HepG2 (cell line): ENCODE data around the gene ESPN. TPM values are rescaled to one million over a fixed set of nuclear protein-coding genes. Genes with fewer than 3 reads are reported as not detected.
"Not testable (repeated sequence)": the region's sequence is repeated elsewhere in the genome, so short reads cannot be mapped to it uniquely, and the experiment has no call there.

Experiments
- ATAC-seq: fragments of 200-7000 bp; cut with Tn5 transposase; 3 replicates; pipeline ENCODE4 v1.9.1; 2020; ENCODE audit warnings: mild to moderate bottlenecking, moderate library complexity
- BruUV-seq: library from RNA; stranded (reverse); fragments of 400-500 nt; replicated peaks from 2 replicates; lab custom pipeline; 2021; lab: Mats Ljungman, UMichigan
- CTCF ChIA-PET: fragments of 300-600 bp; formaldehyde crosslinking; extraction: SDS; loops from one replicate; lab custom pipeline; 2021; ENCODE audit warnings: low total read pairs, inconsistent platforms, low intra/inter-chr PET ratio; lab: Yijun Ruan, JAX
- POLR2A ChIA-PET: fragments of 350-600 bp; sonication (Branson Sonifier 250); formaldehyde crosslinking; loops from one replicate; lab custom pipeline; 2020; ENCODE audit warnings: antibody characterized with exemption, inconsistent platforms; lab: Yijun Ruan, JAX
- DNase-seq: peaks from one replicate; pipeline ENCODE4 v3.0.0-alpha.2; 2015; ENCODE audit warnings: low spot score
- FAIRE-seq: peaks from 3 replicates; lab custom pipeline; 2011; peaks lifted over from hg19 to GRCh38; lab: Jason Lieb, UNC
- H2AFZ ChIP-seq: one replicate; pipeline ENCODE4 v1.6.1; 2011; ENCODE audit warnings: low read length, inconsistent platforms
- H3K27ac ChIP-seq: fragments of 300-600 bp; 3 replicates; pipeline ENCODE4 v1.8.0; 2011; ENCODE audit warnings: mixed run types, mild to moderate bottlenecking, mixed read lengths, low read length, inconsistent platforms; ENCODE audit not compliant: insufficient read depth; ENCODE audit errors: extremely low read length
- H3K27me3 ChIP-seq, 2 experiments: fragments of 200-600 bp in 1 of 2; 2 replicates in 1 of 2; 3 replicates in 1 of 2; pipeline versions ENCODE4 v1.6.0 to v1.8.0; 2011; ENCODE audit warnings: low read length in 2 of 2, mild to moderate bottlenecking in 2 of 2, moderate library complexity in 2 of 2, inconsistent platforms in 1 of 2; ENCODE audit not compliant: insufficient read depth in 2 of 2, control insufficient read depth in 1 of 2
- H3K36me3 ChIP-seq, 2 experiments: fragments of 200-600 bp in 1 of 2; replicated peaks in 1 of 2; 2 replicates in 1 of 2; 3 replicates in 1 of 2; pipeline versions ENCODE4 v1.5.1 to v1.8.0; 2011; ENCODE audit warnings: low read length in 2 of 2, inconsistent platforms in 1 of 2; ENCODE audit not compliant: insufficient read depth in 2 of 2, control insufficient read depth in 1 of 2
- H3K4me1 ChIP-seq: 2 replicates; pipeline ENCODE4 v1.5.1; 2012; ENCODE audit warnings: low read length, inconsistent platforms; ENCODE audit not compliant: insufficient read depth
- H3K4me2 ChIP-seq: 2 replicates; pipeline ENCODE4 v1.6.0; 2011; ENCODE audit warnings: low read depth, low read length, inconsistent platforms
- H3K4me3 ChIP-seq, 3 experiments: fragments of 200-600 bp in 1 of 3; sonication (generic), shearing (Covaris generic) in 1 of 3; replicated peaks in 1 of 3; 2 replicates each; pipeline ENCODE4 v1.5.1; 2011 to 2016; ENCODE audit warnings: low read length in 3 of 3, inconsistent platforms in 2 of 3, low read depth in 2 of 3, mild to moderate bottlenecking in 2 of 3, control low read depth in 1 of 3, mixed read lengths in 1 of 3; ENCODE audit not compliant: insufficient read depth in 1 of 3
- H3K79me2 ChIP-seq: one replicate; pipeline ENCODE4 v1.6.1; 2011; ENCODE audit warnings: low read length, inconsistent platforms; ENCODE audit not compliant: insufficient read depth
- H3K9ac ChIP-seq: 2 replicates; pipeline ENCODE4 v1.6.0; 2011; ENCODE audit warnings: mild to moderate bottlenecking, low read depth, low read length, inconsistent platforms; ENCODE audit not compliant: insufficient read depth
- H3K9me3 ChIP-seq: 2 replicates; pipeline ENCODE4 v1.5.1; 2012; ENCODE audit warnings: mild to moderate bottlenecking, low read length
- H4K20me1 ChIP-seq: 2 replicates; pipeline ENCODE4 v1.6.0; 2011; ENCODE audit warnings: inconsistent platforms, mild to moderate bottlenecking, low read length, moderate library complexity; ENCODE audit not compliant: insufficient read depth
- REXO4 ChIP-seq: sonication (generic); formaldehyde crosslinking; IDR thresholded peaks from 2 replicates; pipeline ENCODE4 v1.8.0; 2022; ENCODE audit warnings: missing genetic modification reagents, mild to moderate bottlenecking, borderline replicate concordance
- ZNF629 ChIP-seq: sonication (generic); formaldehyde crosslinking; conservative IDR thresholded peaks from 2 replicates; pipeline ENCODE4 v1.5.0; 2020; ENCODE audit warnings: missing genetic modification reagents
- WGBS: methylation state at CpG from one replicate; pipeline ENCODE4 v1.1.6; 2017; ENCODE audit warnings: low lambda C conversion rate; 5-methylcytosine and 5-hydroxymethylcytosine counted together
- in situ Hi-C: cut with HindIII; loops from 2 replicates; pipeline ENCODE4 v1.10.0; 2017; ENCODE audit warnings: low pct_unique_long_range_greater_than_20kb; ENCODE audit not compliant: extremely low pct_ligation_motif_present
- intact Hi-C: fragments of 100-400 bp; cut with micrococcal nuclease; formaldehyde crosslinking; loops from one replicate; pipeline ENCODE4 v1.10.0; 2022; ENCODE audit not compliant: unreplicated experiment
- polyA plus RNA-seq, 8 experiments: library from polyadenylated mRNA; depleted of rRNA in 3 of 8; stranded (reverse) in 7 of 8; unstranded in 1 of 8; fragments of >200 nt; fragmentation: Illumina TruSeq in 4 of 8; extraction: Trizol in 4 of 8; gene quantifications; 2 replicates each; pipeline versions ENCODE4 v1.2.1 to v1.2.3, GENCODE V29; 2011 to 2016; ENCODE audit warnings: low read depth in 4 of 8, missing spikeins in 1 of 8, mixed read lengths in 1 of 8; ENCODE audit not compliant: insufficient read depth in 1 of 8
- total RNA-seq, 5 experiments: library from RNA; depleted of rRNA; stranded (reverse); fragments of >200 nt; fragmentation: Illumina TruSeq; extraction: Trizol; gene quantifications; 2 replicates each; pipeline ENCODE4 v1.2.3, GENCODE V29; 2016; ENCODE audit warnings: low read depth in 1 of 5

ESPN gene
- total and polyA plus RNA-seq, 2 of the 13 experiments (the other 11 are each of a cell fraction or from before 2014, with no cell fraction given), result 48.6 to 54.2 TPM

- Histone ChIP-seq H3K9me3 (no peaks in the 10 kb centered on the region), H3K27ac (no peak overlapping the region), H3K27me3 (peaks cover 9 to 45% of the 10 kb centered on the region in 2 experiments), H3K79me2 (no peaks in the 10 kb centered on the region), H3K9ac (no peak overlapping the region), H3K4me3 (no peak overlapping the region), H2AFZ (no peak overlapping the region), H4K20me1 (no peaks in the 10 kb centered on the region), H3K4me1 (peaks cover 32% of the 10 kb centered on the region), H3K4me2 (no peak overlapping the region), H3K36me3 (no peaks in the 10 kb centered on the region)
- no peak for DNase-seq
- ChIA-PET CTCF (no interaction called here), POLR2A (no interaction called here)
- no TSS peak for BruUV-seq
- in situ Hi-C loops, result no loop called here
- no peak for ATAC-seq
- no peak for FAIRE-seq
- 40% methylated on average over 1 of the region's 3 CpGs for WGBS
- peak; percentile 36; the same call in 1 of the 2 replicates for TF ChIP-seq ZNF629 (CRISPR knock-in tag)
- no peak for TF ChIP-seq REXO4 (CRISPR knock-in tag)
- TF ChIP-seq, all 625 proteins: peak for 1
- intact Hi-C loops, result no loop called here
These were observed 11.0 kb downstream of the ESPN start for GRCh38 chr1:6435547-6435946.

- H3K9ac ChIP-seq, POLR2A ChIA-PET, H3K4me2 ChIP-seq, in situ Hi-C loops, H3K4me3 ChIP-seq, H2AFZ ChIP-seq, H4K20me1 ChIP-seq, H3K9me3 ChIP-seq, ATAC-seq, DNase-seq, BruUV-seq, CTCF ChIA-PET, intact Hi-C loops, FAIRE-seq, H3K79me2 ChIP-seq, H3K27ac ChIP-seq, H3K36me3 ChIP-seq: not testable (repeated sequence)
- 20% methylated on average over 3 of the region's 3 CpGs for WGBS
- peaks cover 6 to 38% of the 10 kb centered on the region in 2 experiments for H3K27me3 ChIP-seq
- H3K4me1 ChIP-seq, result peaks cover 40% of the 10 kb centered on the region
These were observed 11.7 kb downstream of the ESPN start for GRCh38 chr1:6436277-6436676.
